Immature natural killer cell (primary cell): ENCODE data around the gene PLA2R1. TPM values are rescaled to one million over a fixed set of nuclear protein-coding genes. Genes with fewer than 3 reads are reported as not detected.

Experiments
- DNase-seq, 3 donors: peaks; one replicate each; pipeline ENCODE4 v3.0.0; 2022; ENCODE audit warnings: mixed read lengths in 1 of 3
- H3K27ac Mint-ChIP-seq, 6 donors: one replicate each; pipeline ENCODE4 v1.8.0; 2020; ENCODE audit warnings: mixed read lengths in 6 of 6, mild to moderate bottlenecking in 5 of 6, inconsistent platforms in 4 of 6, moderate library complexity in 3 of 6
- H3K27me3 Mint-ChIP-seq, 3 donors: one replicate each; pipeline ENCODE4 v1.8.0; 2020 to 2021; ENCODE audit warnings: low read depth in 3 of 3, mild to moderate bottlenecking in 3 of 3, mixed read lengths in 3 of 3, moderate library complexity in 3 of 3, inconsistent platforms in 1 of 3
- H3K36me3 Mint-ChIP-seq, 3 donors: one replicate each; pipeline ENCODE4 v1.8.0; 2020; ENCODE audit warnings: mixed read lengths in 3 of 3, inconsistent platforms in 2 of 3, mild to moderate bottlenecking in 2 of 3
- H3K4me1 Mint-ChIP-seq, 2 donors: one replicate each; pipeline ENCODE4 v1.8.0; 2020; ENCODE audit warnings: inconsistent platforms in 2 of 2, mild to moderate bottlenecking in 2 of 2, mixed read lengths in 2 of 2, moderate library complexity in 1 of 2
- H3K4me3 Mint-ChIP-seq, 5 donors: one replicate each; pipeline ENCODE4 v1.8.0; 2020; ENCODE audit warnings: mild to moderate bottlenecking in 5 of 5, mixed read lengths in 5 of 5, inconsistent platforms in 3 of 5, moderate library complexity in 3 of 5
- H3K9me3 Mint-ChIP-seq, 6 donors: one replicate each; pipeline ENCODE4 v1.8.0; 2020; ENCODE audit warnings: mild to moderate bottlenecking in 6 of 6, mixed read lengths in 6 of 6, inconsistent platforms in 4 of 6, moderate library complexity in 3 of 6
- polyA plus RNA-seq, 3 donors: library from polyadenylated mRNA; unstranded; fragments of 300-500 nt; fragmentation: Illumina TruSeq; gene quantifications; one replicate each; pipeline ENCODE4 v1.2.3, GENCODE V29; 2021

Gene PLA2R1
- polyA plus RNA-seq, 3 donors from 2014 or later = not detected

- Mint-ChIP-seq H3K27ac (no peak overlapping the region), H3K27me3 (peaks cover 0 to 13% (median 0%) of the 10 kb centered on the region in 3 donors), H3K4me3 (no peak overlapping the region), H3K9me3 (no peaks in the 10 kb centered on the region), H3K4me1 (no peaks in the 10 kb centered on the region), H3K36me3 (no peaks in the 10 kb centered on the region)
- DNase-seq = no peak
Measured at GRCh38 chr2:159941729-159942128, 120.7 kb downstream of the PLA2R1 start.

- no peak overlapping the region for H3K4me3 Mint-ChIP-seq
- H3K9me3 Mint-ChIP-seq = no peaks in the 10 kb centered on the region
- no peak overlapping the region for H3K27ac Mint-ChIP-seq
- DNase-seq = no peak
- H3K4me1 Mint-ChIP-seq = no peaks in the 10 kb centered on the region
- peaks cover 0 to 9% (median 0%) of the 10 kb centered on the region in 3 donors for H3K27me3 Mint-ChIP-seq
- H3K36me3 Mint-ChIP-seq = no peaks in the 10 kb centered on the region
Measured at GRCh38 chr2:159939946-159940345, 122.5 kb downstream of the PLA2R1 start.

GRCh38 chr2:159938395-159938794, 124.0 kb downstream of the PLA2R1 start:
- Mint-ChIP-seq H3K4me3 (no peak overlapping the region), H3K9me3 (no peaks in the 10 kb centered on the region), H3K27me3 (peaks cover 0 to 10% (median 0%) of the 10 kb centered on the region in 3 donors), H3K36me3 (no peaks in the 10 kb centered on the region), H3K4me1 (no peaks in the 10 kb centered on the region), H3K27ac (no peak overlapping the region)
- DNase-seq = no peak

- no peak overlapping the region for H3K4me3 Mint-ChIP-seq
- no peaks in the 10 kb centered on the region for H3K36me3 Mint-ChIP-seq
- H3K9me3 Mint-ChIP-seq = no peaks in the 10 kb centered on the region
- H3K27me3 Mint-ChIP-seq = peaks cover 0 to 11% (median 0%) of the 10 kb centered on the region in 3 donors
- DNase-seq = no peak
- no peak overlapping the region for H3K27ac Mint-ChIP-seq
- H3K4me1 Mint-ChIP-seq = no peaks in the 10 kb centered on the region
Measured at GRCh38 chr2:159936471-159936870, 125.9 kb downstream of the PLA2R1 start.

GRCh38 chr2:159933727-159934049, 128.7 kb downstream of the PLA2R1 start:
- DNase-seq = no peak
- Mint-ChIP-seq H3K36me3 (no peaks in the 10 kb centered on the region), H3K4me3 (no peak overlapping the region), H3K9me3 (no peaks in the 10 kb centered on the region), H3K4me1 (no peaks in the 10 kb centered on the region), H3K27me3 (peaks cover 0 to 17% (median 0%) of the 10 kb centered on the region in 3 donors), H3K27ac (no peak overlapping the region)

GRCh38 chr2:159933040-159933726, 129.2 kb downstream of the PLA2R1 start:
- H3K9me3 Mint-ChIP-seq = no peaks in the 10 kb centered on the region
- H3K4me1 Mint-ChIP-seq = no peaks in the 10 kb centered on the region
- no peak overlapping the region for H3K27ac Mint-ChIP-seq
- no peak overlapping the region for H3K4me3 Mint-ChIP-seq
- peaks cover 0 to 15% (median 0%) of the 10 kb centered on the region in 3 donors for H3K27me3 Mint-ChIP-seq
- no peaks in the 10 kb centered on the region for H3K36me3 Mint-ChIP-seq
- DNase-seq = no peak

- DNase-seq = no peak
- H3K4me1 Mint-ChIP-seq = peaks cover 0 to 7% of the 10 kb centered on the region in 2 donors
- no peak overlapping the region for H3K4me3 Mint-ChIP-seq
- H3K36me3 Mint-ChIP-seq = no peaks in the 10 kb centered on the region
- no peaks in the 10 kb centered on the region for H3K9me3 Mint-ChIP-seq
- peaks cover 0 to 14% (median 2%) of the 10 kb centered on the region in 3 donors for H3K27me3 Mint-ChIP-seq
- H3K27ac Mint-ChIP-seq = no peak overlapping the region
Measured at GRCh38 chr2:159926695-159927094, 135.7 kb downstream of the PLA2R1 start.

GRCh38 chr2:159925975-159926374, 136.4 kb downstream of the PLA2R1 start:
- Mint-ChIP-seq H3K36me3 (no peaks in the 10 kb centered on the region), H3K27me3 (peaks cover 0 to 15% (median 2%) of the 10 kb centered on the region in 3 donors), H3K4me3 (no peak overlapping the region), H3K27ac (no peak overlapping the region), H3K4me1 (peaks cover 0 to 7% of the 10 kb centered on the region in 2 donors), H3K9me3 (no peaks in the 10 kb centered on the region)
- no peak for DNase-seq

- no peak for DNase-seq
- no peaks in the 10 kb centered on the region for H3K36me3 Mint-ChIP-seq
- peak overlapping the region in 1 of 6 donors; percentile 25 for H3K27ac Mint-ChIP-seq
- peaks cover 0 to 7% of the 10 kb centered on the region in 2 donors for H3K4me1 Mint-ChIP-seq
- H3K9me3 Mint-ChIP-seq = no peaks in the 10 kb centered on the region
- H3K4me3 Mint-ChIP-seq = no peak overlapping the region
- peaks cover 0 to 6% (median 6%) of the 10 kb centered on the region in 3 donors for H3K27me3 Mint-ChIP-seq
Measured at GRCh38 chr2:159922563-159922962, 139.9 kb downstream of the PLA2R1 start.

- Mint-ChIP-seq H3K27me3 (peaks cover 0 to 8% (median 6%) of the 10 kb centered on the region in 3 donors), H3K4me3 (no peak overlapping the region), H3K36me3 (no peaks in the 10 kb centered on the region), H3K27ac (no peak overlapping the region), H3K4me1 (peaks cover 0 to 7% of the 10 kb centered on the region in 2 donors), H3K9me3 (no peaks in the 10 kb centered on the region)
- DNase-seq = peak; percentile 50 to 60 (median 50)
Measured at GRCh38 chr2:159921752-159922404, 140.5 kb downstream of the PLA2R1 start.

- no peak for DNase-seq
- Mint-ChIP-seq H3K27ac (no peak overlapping the region), H3K27me3 (peaks cover 0 to 8% (median 5%) of the 10 kb centered on the region in 3 donors), H3K4me3 (no peak overlapping the region), H3K4me1 (no peaks in the 10 kb centered on the region), H3K36me3 (no peaks in the 10 kb centered on the region), H3K9me3 (no peaks in the 10 kb centered on the region)
Measured at GRCh38 chr2:159916511-159916910, 145.9 kb downstream of the PLA2R1 start.

- no peak for DNase-seq
- H3K4me3 Mint-ChIP-seq = no peak overlapping the region
- H3K27me3 Mint-ChIP-seq = peaks cover 0 to 5% (median 5%) of the 10 kb centered on the region in 3 donors
- H3K27ac Mint-ChIP-seq = no peak overlapping the region
- no peaks in the 10 kb centered on the region for H3K4me1 Mint-ChIP-seq
- H3K36me3 Mint-ChIP-seq = no peaks in the 10 kb centered on the region
- H3K9me3 Mint-ChIP-seq = no peaks in the 10 kb centered on the region
Measured at GRCh38 chr2:159913900-159914299, 148.5 kb downstream of the PLA2R1 start.

- Mint-ChIP-seq H3K27ac (no peak overlapping the region), H3K4me1 (no peaks in the 10 kb centered on the region), H3K4me3 (no peak overlapping the region), H3K9me3 (no peaks in the 10 kb centered on the region), H3K36me3 (no peaks in the 10 kb centered on the region), H3K27me3 (peaks cover 0 to 5% (median 4%) of the 10 kb centered on the region in 3 donors)
- no peak for DNase-seq
Measured at GRCh38 chr2:159912580-159912979, 149.8 kb downstream of the PLA2R1 start.

GRCh38 chr2:159910951-159911350, 151.5 kb downstream of the PLA2R1 start:
- no peak overlapping the region for H3K4me3 Mint-ChIP-seq
- no peak overlapping the region for H3K27ac Mint-ChIP-seq
- H3K4me1 Mint-ChIP-seq = no peaks in the 10 kb centered on the region
- no peaks in the 10 kb centered on the region for H3K36me3 Mint-ChIP-seq
- H3K27me3 Mint-ChIP-seq = peaks cover 0 to 4% (median 2%) of the 10 kb centered on the region in 3 donors
- no peaks in the 10 kb centered on the region for H3K9me3 Mint-ChIP-seq
- DNase-seq = no peak
